Activated B cell treated with CpG ODN at 0.5 μM for 24 hours (primary cell): ENCODE data around the gene SCN8A. TPM values are rescaled to one million over a fixed set of nuclear protein-coding genes. Genes with fewer than 3 reads are reported as not detected.

Experiments used
- ATAC-seq: fragments of 200-7000 bp; cut with Tn5 transposase; one replicate; pipeline ENCODE4 v1.10.0; 2021; ENCODE audit warnings: low read depth, mild to moderate bottlenecking, moderate library complexity
- CTCF ChIA-PET: fragments of 350-600 bp; sonication (Branson Sonifier 250); formaldehyde crosslinking; loops from one replicate; lab custom pipeline; 2021; ENCODE audit warnings: antibody characterized with exemption; lab: Charles Lee
- POLR2A ChIA-PET: fragments of 350-600 bp; sonication (Branson Sonifier 250); formaldehyde crosslinking; loops from one replicate; lab custom pipeline; 2021; ENCODE audit warnings: antibody characterized with exemption; lab: Charles Lee
- DNase-seq: peaks from one replicate; pipeline ENCODE4 v3.0.0; 2022
- H3K27ac Mint-ChIP-seq: one replicate; pipeline ENCODE4 v1.8.0; 2020; ENCODE audit warnings: mixed read lengths
- H3K27me3 Mint-ChIP-seq: one replicate; pipeline ENCODE4 v1.8.0; 2021; ENCODE audit warnings: mixed read lengths
- H3K36me3 Mint-ChIP-seq: one replicate; pipeline ENCODE4 v1.8.0; 2021; ENCODE audit warnings: low read depth, mixed read lengths
- H3K4me1 Mint-ChIP-seq: one replicate; pipeline ENCODE4 v1.8.0; 2021; ENCODE audit warnings: mixed read lengths
- H3K4me3 Mint-ChIP-seq: one replicate; pipeline ENCODE4 v1.8.0; 2020; ENCODE audit warnings: mild to moderate bottlenecking, mixed read lengths
- H3K9me3 Mint-ChIP-seq: one replicate; pipeline ENCODE4 v1.8.0; 2020; ENCODE audit warnings: mixed read lengths
- CTCF ChIP-seq: fragments of 200-600 bp; IDR thresholded peaks from one replicate; pipeline ENCODE4 v1.8.0; 2022; ENCODE audit warnings: antibody characterized with exemption, mild to moderate bottlenecking
- intact Hi-C: fragments of 100-400 bp; cut with micrococcal nuclease; formaldehyde crosslinking; loops from one replicate; pipeline ENCODE4 v1.15.1; 2024
- total RNA-seq: library from RNA; stranded (reverse); gene quantifications from 2 replicates; pipeline ENCODE4 v1.2.3, GENCODE V29; 2022

Gene SCN8A
- total RNA-seq, 1 donor from 2014 or later = 0.86 TPM

- ChIA-PET CTCF (no interaction called here), POLR2A (no interaction called here)
- intact Hi-C loops = no loop called here
- Mint-ChIP-seq H3K36me3 (no peaks in the 10 kb centered on the region), H3K4me3 (no peak overlapping the region), H3K4me1 (no peaks in the 10 kb centered on the region), H3K27me3 (peaks cover 12% of the 10 kb centered on the region), H3K9me3 (no peaks in the 10 kb centered on the region), H3K27ac (no peak overlapping the region)
- ATAC-seq = no peak
- DNase-seq = no peak
- TF ChIP-seq CTCF = no peak
These were observed 193.7 kb downstream of the SCN8A start for GRCh38 chr12:51784688-51785087.

- ChIA-PET CTCF (no interaction called here), POLR2A (no interaction called here)
- H3K27ac Mint-ChIP-seq = no peak overlapping the region
- no peak for TF ChIP-seq CTCF
- no peaks in the 10 kb centered on the region for H3K9me3 Mint-ChIP-seq
- no peak for ATAC-seq
- intact Hi-C loops = no loop called here
- no peak for DNase-seq
- no peaks in the 10 kb centered on the region for H3K4me1 Mint-ChIP-seq
- no peak overlapping the region for H3K4me3 Mint-ChIP-seq
- H3K36me3 Mint-ChIP-seq = no peaks in the 10 kb centered on the region
- peaks cover 11% of the 10 kb centered on the region for H3K27me3 Mint-ChIP-seq
These were observed 194.9 kb downstream of the SCN8A start for GRCh38 chr12:51785906-51786305.

- no peaks in the 10 kb centered on the region for H3K9me3 Mint-ChIP-seq
- ChIA-PET POLR2A (no interaction called here), CTCF (no interaction called here)
- H3K36me3 Mint-ChIP-seq = no peaks in the 10 kb centered on the region
- peaks cover 3% of the 10 kb centered on the region for H3K27me3 Mint-ChIP-seq
- intact Hi-C loops = no loop called here
- ATAC-seq = no peak
- TF ChIP-seq CTCF = no peak
- no peak for DNase-seq
- no peak overlapping the region for H3K27ac Mint-ChIP-seq
- no peaks in the 10 kb centered on the region for H3K4me1 Mint-ChIP-seq
- no peak overlapping the region for H3K4me3 Mint-ChIP-seq
These were observed 197.8 kb downstream of the SCN8A start for GRCh38 chr12:51788876-51789275.

GRCh38 chr12:51792417-51792816 lies 201.4 kb downstream of the SCN8A start:
- Mint-ChIP-seq H3K4me1 (no peaks in the 10 kb centered on the region), H3K27me3 (peaks cover 3% of the 10 kb centered on the region), H3K27ac (no peak overlapping the region), H3K36me3 (no peaks in the 10 kb centered on the region), H3K9me3 (no peaks in the 10 kb centered on the region), H3K4me3 (no peak overlapping the region)
- ChIA-PET CTCF (no interaction called here), POLR2A (no interaction called here)
- no peak for DNase-seq
- ATAC-seq = no peak
- no peak for TF ChIP-seq CTCF
- intact Hi-C loops = no loop called here

- Mint-ChIP-seq H3K36me3 (no peaks in the 10 kb centered on the region), H3K27ac (no peak overlapping the region), H3K4me1 (no peaks in the 10 kb centered on the region), H3K4me3 (no peak overlapping the region), H3K27me3 (peaks cover 3% of the 10 kb centered on the region), H3K9me3 (no peaks in the 10 kb centered on the region)
- no peak for ATAC-seq
- intact Hi-C loops = no loop called here
- DNase-seq = no peak
- ChIA-PET CTCF (no interaction called here), POLR2A (no interaction called here)
- no peak for TF ChIP-seq CTCF
These were observed 202.2 kb downstream of the SCN8A start for GRCh38 chr12:51793201-51793600.
